GM18868 (cell line): Measurements from ENCODE around the gene DCUN1D1.
A peak's percentile ranks its signal among the peaks of the same experiment; 100 is the strongest.
"Not testable (repeated sequence)": the region's sequence is repeated elsewhere in the genome, so short reads cannot be mapped to it uniquely, and the experiment has no call there.

Experiments used
- ATAC-seq: cut with Tn5 transposase; IDR thresholded peaks from one replicate; pipeline ENCODE4 v1.9.1; 2021; ENCODE audit warnings: mild to moderate bottlenecking, moderate library complexity; ENCODE audit not compliant: unreplicated experiment

DCUN1D1 gene

DNA sequence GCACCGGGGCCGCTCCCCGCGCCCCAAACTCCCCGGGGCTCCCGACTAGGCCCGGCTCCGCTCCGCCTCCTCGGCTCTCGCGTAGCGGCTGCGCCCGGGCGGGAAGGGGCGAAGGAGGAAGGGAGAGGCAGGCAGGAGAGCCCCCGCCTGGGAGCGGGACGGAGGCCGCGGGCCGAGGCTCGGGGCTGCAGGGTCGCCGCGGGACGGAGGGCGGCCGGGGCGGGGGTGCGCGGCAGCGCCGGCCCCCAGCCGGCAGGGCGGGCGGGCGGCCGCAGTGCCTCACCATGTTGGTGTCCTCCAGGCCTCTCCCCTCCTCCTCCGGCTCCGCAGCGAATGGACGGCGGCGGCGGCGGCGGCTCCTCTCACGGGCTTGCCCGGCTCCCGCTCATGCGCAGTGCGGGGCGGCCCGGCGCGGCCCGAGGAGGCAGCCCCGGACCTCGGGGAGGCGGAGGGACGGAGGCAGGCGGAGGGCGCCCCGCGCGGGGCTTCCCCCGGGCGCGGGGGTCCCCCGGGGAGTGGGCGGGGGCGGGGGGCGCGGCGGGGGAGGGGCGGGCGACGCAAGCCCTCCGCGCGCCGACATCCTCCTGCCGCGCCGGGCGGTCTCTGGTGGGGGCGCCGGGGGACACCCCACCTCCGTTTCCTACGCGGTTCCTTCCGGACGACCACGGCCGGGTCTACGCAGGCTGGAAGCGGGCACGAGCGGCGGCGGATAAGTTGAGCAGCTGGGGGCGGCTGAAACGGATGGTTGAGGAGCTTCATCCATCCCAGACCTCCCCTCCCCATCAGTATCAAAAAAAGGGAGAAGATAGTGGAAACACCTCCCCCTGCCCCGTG is at the start of gene DCUN1D1:
TSS of gene DCUN1D1 (minus strand) at position 335 of the 834 bp plus-strand sequence. CDS start at position 286, 49 bp downstream.
- ATAC-seq: peak; percentile 90

- ATAC-seq: no peak
Measured at GRCh38 chr3:183028416-183028815, 48.1 kb upstream of the DCUN1D1 start.

GRCh38 chr3:183027276-183027675 is 46.9 kb upstream of the DCUN1D1 start:
- no peak for ATAC-seq

GRCh38 chr3:183022936-183023516 is 42.7 kb upstream of the DCUN1D1 start:
- ATAC-seq: no peak

DNA sequence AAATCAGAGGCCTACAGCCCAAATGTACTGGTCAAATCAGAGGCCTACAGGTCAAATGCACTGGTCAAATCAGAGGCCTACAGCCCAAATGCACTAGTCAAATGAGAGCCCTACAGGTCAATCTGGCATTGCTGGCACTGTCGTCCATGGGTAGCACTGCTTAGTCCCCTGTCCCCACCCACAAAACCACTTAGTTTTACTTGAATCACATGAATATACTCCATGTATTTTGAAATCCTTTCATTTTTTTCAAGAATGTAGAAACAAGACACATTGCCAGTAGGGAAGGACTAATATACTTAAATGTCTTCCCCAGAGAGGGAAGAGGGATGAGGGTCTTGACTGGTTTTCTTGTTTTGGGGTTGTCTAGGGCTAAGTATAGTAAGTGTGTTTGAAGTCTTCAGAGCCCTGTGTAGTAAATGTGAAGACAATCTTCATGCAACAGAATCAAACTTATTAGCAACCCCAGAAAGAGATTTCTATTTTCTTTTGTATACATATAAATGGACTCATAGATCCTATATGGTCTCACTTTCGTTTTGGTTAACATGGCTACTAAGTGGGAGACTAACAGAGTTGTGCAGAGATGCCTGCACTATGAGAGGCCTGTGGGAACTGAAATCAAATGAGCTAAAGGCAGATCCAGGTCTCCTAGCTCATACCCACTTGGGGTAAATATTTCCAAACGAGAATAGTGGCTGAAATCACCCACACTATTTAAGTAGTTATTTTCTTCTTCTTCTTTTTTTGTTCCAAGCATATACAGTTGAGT is 38.3 kb upstream of the DCUN1D1 start:
- no peak for ATAC-seq

- no peak for ATAC-seq
Measured at GRCh38 chr3:183015185-183015584, 34.8 kb upstream of the DCUN1D1 start.

DNA sequence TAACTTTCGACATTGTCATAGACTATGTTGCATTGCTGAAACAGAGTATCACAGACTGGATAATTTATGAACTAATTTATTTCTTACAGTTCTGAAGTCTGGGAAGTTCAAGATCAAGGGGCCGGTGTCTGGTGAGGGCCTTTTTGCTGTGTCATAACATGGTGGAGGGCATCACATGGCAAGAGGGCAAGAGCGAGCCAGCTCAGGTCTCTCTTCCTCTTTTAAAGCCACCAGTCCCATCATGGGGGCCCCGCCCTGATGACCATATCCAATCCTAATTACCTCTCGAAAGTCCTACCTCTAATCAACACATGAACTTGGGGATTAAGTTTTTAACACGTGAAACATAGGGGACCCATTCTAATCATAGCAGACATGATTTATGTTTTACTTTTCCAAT is 33.5 kb upstream of the DCUN1D1 start:
- ATAC-seq: no peak

GRCh38 chr3:183013074-183013473 is 32.7 kb upstream of the DCUN1D1 start:
- ATAC-seq: no peak

DNA sequence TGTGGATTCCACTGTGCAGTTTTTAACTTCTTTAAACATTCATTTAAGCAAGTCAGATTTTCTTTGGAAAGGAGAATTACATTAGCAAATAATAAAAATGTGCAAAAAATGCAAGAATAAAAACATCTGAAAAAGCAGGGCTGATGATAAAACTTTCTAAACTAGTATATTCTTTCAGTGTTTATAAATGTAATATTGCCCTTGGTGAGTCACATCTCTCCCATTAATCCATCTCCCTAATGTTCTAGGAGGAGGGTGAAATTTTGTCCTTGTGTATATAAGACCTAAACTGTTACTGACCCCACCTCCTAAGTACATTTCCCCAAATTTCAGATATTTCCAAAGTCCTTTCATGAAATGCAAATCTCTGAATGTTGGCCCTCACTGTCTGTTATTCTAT is 28.5 kb upstream of the DCUN1D1 start:
- ATAC-seq: no peak

GRCh38 chr3:183008303-183008702 is 28.0 kb upstream of the DCUN1D1 start:
- no peak for ATAC-seq

- no peak for ATAC-seq
Measured at GRCh38 chr3:183006396-183007002, 26.2 kb upstream of the DCUN1D1 start.

- no peak for ATAC-seq
Measured at GRCh38 chr3:182999767-183000166, 19.4 kb upstream of the DCUN1D1 start.

- not testable (repeated sequence) for ATAC-seq
Measured at GRCh38 chr3:182993486-182994201, 13.3 kb upstream of the DCUN1D1 start.

DNA sequence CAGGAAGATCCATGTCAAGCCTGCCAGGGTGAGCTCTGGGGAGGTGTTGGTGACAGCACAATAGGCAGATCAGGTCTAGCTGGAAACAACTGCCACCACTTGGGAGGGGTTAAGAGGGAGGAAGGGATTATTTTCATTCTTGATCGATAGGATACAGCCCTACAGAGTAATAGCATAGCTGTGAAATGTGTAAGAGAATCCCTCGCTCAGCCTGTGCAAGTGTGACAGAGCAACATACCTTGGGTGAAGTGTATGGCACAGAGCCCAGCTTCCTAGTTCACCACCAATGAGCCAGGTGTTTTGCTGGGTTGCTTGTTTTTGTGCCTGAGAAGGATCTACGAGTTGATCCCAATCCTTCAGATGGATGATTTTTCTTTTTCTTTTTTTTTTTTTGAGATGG is 9.2 kb upstream of the DCUN1D1 start:
- ATAC-seq: no peak

GRCh38 chr3:182986021-182986420 is 5.7 kb upstream of the DCUN1D1 start:
- ATAC-seq: no peak

DNA sequence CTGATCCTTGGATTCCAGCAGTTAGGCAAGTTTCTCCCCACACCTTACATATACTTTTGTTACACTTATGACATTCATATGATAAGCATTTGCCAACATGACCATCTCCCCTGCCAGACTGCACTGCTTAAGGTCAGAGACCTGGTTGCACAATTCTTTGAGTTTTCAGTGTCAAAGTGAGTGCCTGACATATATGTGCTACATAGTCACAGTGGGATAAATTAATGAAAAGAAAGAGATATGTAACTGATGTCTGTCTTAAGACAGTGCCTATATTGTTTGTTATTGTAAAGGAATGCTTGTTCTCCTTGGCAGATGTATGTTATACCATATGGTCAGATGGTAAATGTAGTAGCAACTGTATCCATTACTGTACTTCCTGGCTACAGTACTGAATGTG is 3.5 kb upstream of the DCUN1D1 start:
- ATAC-seq: no peak

DNA sequence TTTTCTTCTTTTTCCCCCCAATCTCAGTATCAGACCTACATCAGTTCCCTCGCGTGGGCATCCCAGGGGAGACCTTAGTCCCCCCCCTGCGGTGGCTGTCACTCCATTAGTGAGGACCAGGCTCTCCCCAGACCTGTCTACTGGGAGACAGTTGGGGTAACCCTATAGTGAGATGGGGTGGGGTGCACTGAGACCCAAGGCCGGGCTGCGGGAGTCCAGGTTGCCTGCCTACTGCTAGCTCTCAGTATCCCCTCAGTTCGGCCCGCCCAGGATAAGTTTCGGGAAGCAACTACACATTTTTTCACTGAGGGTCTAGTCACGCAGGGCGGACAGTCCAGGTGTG is 671 bp upstream of the DCUN1D1 start:
- no peak for ATAC-seq

GRCh38 chr3:182979674-182980191 is 605 bp downstream of the DCUN1D1 start:
- ATAC-seq: peak; percentile 5

DNA sequence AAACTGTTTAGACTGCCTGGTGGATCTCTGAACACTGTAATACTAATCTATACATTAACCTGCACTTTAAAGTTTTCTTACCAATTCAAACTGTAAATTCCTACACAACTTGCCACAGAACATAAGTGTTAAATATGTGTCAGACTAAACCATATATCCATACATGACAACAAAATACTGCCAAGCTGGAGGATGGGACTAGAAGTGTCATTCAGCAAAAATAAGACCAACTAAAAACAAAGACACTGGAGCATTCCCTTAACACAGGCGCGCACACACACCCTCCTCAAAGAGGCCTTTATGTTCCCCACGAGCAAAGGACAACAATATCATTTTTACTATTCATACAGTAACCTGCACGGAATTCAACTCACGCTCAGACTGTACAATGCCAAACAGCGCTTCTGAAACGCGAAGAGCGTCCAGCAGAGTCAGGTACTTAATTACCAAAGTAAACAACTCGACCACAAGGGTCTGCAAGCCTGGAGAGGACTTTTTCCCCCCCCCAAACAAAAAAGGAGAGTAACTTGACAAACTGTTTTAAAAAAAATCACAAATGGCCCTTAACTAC is 1.1 kb downstream of the DCUN1D1 start:
- ATAC-seq: no peak

DNA sequence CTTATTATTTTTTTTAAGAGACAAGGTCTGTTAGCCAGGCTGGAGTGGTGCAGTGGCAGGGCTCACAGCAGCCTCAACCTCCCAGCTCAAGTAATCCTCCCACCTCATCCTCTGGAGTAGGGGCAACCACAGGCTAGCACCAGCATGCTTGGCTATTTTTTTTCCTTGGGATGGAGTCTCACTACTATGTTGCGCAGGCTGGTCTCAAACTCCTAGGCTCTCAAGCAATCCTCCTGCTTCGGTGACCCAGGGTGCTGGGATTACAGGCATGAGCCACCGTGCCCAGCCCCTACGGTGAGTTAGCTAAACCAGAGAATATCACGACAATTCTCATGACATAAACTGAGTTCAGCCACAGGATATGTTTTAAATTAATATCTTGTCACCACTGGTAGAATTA is 2.0 kb downstream of the DCUN1D1 start:
- no peak for ATAC-seq
